Fibroblast of lung (primary cell): ENCODE results near the gene CARD19. TPM values are rescaled to one million over a fixed set of nuclear protein-coding genes. Genes with fewer than 3 reads are reported as not detected.

Source experiments
- DNase-seq, 2 donors: peaks; one replicate each; pipeline versions ENCODE4 v3.0.0 to v3.0.0-alpha.2; 2010; ENCODE audit warnings: low read depth in 2 of 2
- H2AFZ ChIP-seq: 2 replicates; pipeline ENCODE4 v1.5.1; 2012; ENCODE audit warnings: low read length, control low read depth, inconsistent platforms
- H3K27ac ChIP-seq: 2 replicates; pipeline ENCODE4 v1.5.1; 2011; ENCODE audit warnings: low read length, control low read depth; ENCODE audit not compliant: insufficient read depth
- H3K27me3 ChIP-seq: 2 replicates; pipeline ENCODE4 v1.5.1; 2011; ENCODE audit warnings: mild to moderate bottlenecking, low read length; ENCODE audit not compliant: control insufficient read depth, insufficient read depth
- H3K36me3 ChIP-seq: 2 replicates; pipeline ENCODE4 v1.5.1; 2011; ENCODE audit warnings: low read length; ENCODE audit not compliant: control insufficient read depth, insufficient read depth
- H3K4me1 ChIP-seq: 2 replicates; pipeline ENCODE4 v1.5.1; 2011; ENCODE audit warnings: low read length; ENCODE audit not compliant: control insufficient read depth, insufficient read depth; ENCODE audit errors: extremely low read depth
- H3K4me2 ChIP-seq: 2 replicates; pipeline ENCODE4 v1.5.1; 2011; ENCODE audit warnings: low read length, control low read depth; ENCODE audit not compliant: insufficient read depth; ENCODE audit errors: extremely low read depth
- H3K4me3 ChIP-seq, 4 experiments: fragments of 200-600 bp in 1 of 4; sonication (generic) in 1 of 4; replicated peaks in 1 of 4; 2 replicates each; pipeline ENCODE4 v1.5.1; 2011 to 2016; ENCODE audit warnings: low read length in 4 of 4, low read depth in 3 of 4, mild to moderate bottlenecking in 3 of 4, control low read depth in 2 of 4, inconsistent platforms in 1 of 4, mixed read lengths in 1 of 4; ENCODE audit not compliant: insufficient read depth in 1 of 4; ENCODE audit errors: control extremely low read depth in 1 of 4
- H3K79me2 ChIP-seq: 2 replicates; pipeline ENCODE4 v1.5.1; 2012; ENCODE audit warnings: mild to moderate bottlenecking, low read length, inconsistent platforms; ENCODE audit not compliant: control insufficient read depth, insufficient read depth
- H3K9ac ChIP-seq: 2 replicates; pipeline ENCODE4 v1.5.1; 2011; ENCODE audit warnings: mild to moderate bottlenecking, low read length, control low read depth; ENCODE audit not compliant: insufficient read depth
- H3K9me3 ChIP-seq: 2 replicates; pipeline ENCODE4 v1.5.1; 2012; ENCODE audit warnings: low read depth, low read length; ENCODE audit not compliant: control insufficient read depth, insufficient read depth
- H4K20me1 ChIP-seq: 2 replicates; pipeline ENCODE4 v1.5.1; 2011; ENCODE audit warnings: low read length; ENCODE audit not compliant: control insufficient read depth, insufficient read depth; ENCODE audit errors: extremely low read depth
- CTCF ChIP-seq, 2 donors: IDR thresholded peaks in 1 of 2; conservative IDR thresholded peaks in 1 of 2; 1 replicate in 1 of 2; 2 replicates in 1 of 2; pipeline ENCODE4 v1.5.1; 2011 to 2012; ENCODE audit warnings: low read length in 2 of 2, control low read depth in 1 of 2, inconsistent platforms in 1 of 2, low read depth in 1 of 2, mild to moderate bottlenecking in 1 of 2
- EZH2 ChIP-seq: IDR thresholded peaks from 2 replicates; pipeline ENCODE4 v1.5.1; 2012; ENCODE audit warnings: low read length, control low read depth, mild to moderate bottlenecking; ENCODE audit errors: missing control alignments
- polyA plus RNA-seq, 2 donors: library from polyadenylated mRNA; depleted of rRNA in 1 of 2; stranded (reverse) in 1 of 2; unstranded in 1 of 2; fragments of >200 nt; gene quantifications; 2 replicates each; pipeline ENCODE4 v1.2.1, GENCODE V29; 2011 to 2012; ENCODE audit warnings: missing spikeins in 1 of 2
- total RNA-seq: library from RNA; depleted of rRNA; stranded (reverse); fragments of >200 nt; gene quantifications from 2 replicates; pipeline ENCODE4 v1.2.1, GENCODE V29; 2014

Gene CARD19
- total and polyA plus RNA-seq, 2 donors (not counting 1 experiment from before 2014, with no cell fraction given) = 30.2 to 91.0 TPM

DNA sequence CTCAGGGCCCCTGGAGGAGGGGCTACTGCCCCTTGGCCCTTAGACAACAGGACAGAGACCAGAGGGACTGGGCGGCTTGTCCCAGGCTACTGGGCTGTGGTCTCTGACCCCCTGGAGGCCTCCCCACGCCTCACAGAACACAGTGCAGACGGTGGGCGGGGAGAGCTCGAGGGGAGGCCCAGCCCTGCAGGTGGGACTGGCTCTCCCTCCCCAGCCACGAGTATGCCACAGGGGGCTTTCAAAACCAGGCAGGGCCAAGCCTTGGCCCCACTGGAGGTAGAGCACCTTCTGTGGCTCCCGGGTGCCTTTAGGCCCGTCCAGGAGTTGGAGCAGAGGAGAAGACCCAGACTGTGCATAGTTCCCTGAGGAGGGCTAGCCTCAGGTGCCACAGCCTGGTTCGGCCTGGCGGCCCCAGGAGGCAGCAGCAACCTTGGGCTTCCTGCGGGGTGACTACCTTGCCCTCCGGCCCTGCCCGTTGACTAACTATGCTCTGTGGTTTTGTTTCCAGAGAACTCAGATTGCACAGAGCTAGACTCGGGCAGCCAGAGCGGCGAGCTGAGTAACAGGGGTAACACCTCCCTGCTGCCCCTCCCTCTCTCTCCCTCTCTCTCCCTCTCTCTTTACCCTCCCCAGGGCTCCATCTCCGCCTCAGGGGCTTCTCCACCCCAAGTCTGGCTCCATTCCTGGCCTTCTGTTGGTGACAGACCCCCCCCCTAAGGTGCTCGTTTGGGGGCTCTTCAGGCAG lies 15.5 kb downstream of the CARD19 start:
- peaks cover 13% of the 10 kb centered on the region for H3K79me2 ChIP-seq
- H3K27me3 ChIP-seq = no peaks in the 10 kb centered on the region
- TF ChIP-seq CTCF (conservative IDR thresholded peaks at IDR 0.05 in 1 of 2, IDR thresholded peaks at IDR 0.05 in 1 of 2; ENCODE audit: low read depth in 1 of 2, low read length in 2 of 2) (no peak), EZH2 (no peak)
- no peak overlapping the region for H3K27ac ChIP-seq
- no peaks in the 10 kb centered on the region for H3K9me3 ChIP-seq
- no peak overlapping the region for H3K4me3 ChIP-seq
- no peak overlapping the region for H3K9ac ChIP-seq
- H3K36me3 ChIP-seq = peaks cover 26% of the 10 kb centered on the region
- H4K20me1 ChIP-seq = no peaks in the 10 kb centered on the region
- peak; percentile 61 to 78 for DNase-seq
- H2AFZ ChIP-seq = no peak overlapping the region
- H3K4me2 ChIP-seq = no peak overlapping the region
- H3K4me1 ChIP-seq = peaks cover 3% of the 10 kb centered on the region

DNA sequence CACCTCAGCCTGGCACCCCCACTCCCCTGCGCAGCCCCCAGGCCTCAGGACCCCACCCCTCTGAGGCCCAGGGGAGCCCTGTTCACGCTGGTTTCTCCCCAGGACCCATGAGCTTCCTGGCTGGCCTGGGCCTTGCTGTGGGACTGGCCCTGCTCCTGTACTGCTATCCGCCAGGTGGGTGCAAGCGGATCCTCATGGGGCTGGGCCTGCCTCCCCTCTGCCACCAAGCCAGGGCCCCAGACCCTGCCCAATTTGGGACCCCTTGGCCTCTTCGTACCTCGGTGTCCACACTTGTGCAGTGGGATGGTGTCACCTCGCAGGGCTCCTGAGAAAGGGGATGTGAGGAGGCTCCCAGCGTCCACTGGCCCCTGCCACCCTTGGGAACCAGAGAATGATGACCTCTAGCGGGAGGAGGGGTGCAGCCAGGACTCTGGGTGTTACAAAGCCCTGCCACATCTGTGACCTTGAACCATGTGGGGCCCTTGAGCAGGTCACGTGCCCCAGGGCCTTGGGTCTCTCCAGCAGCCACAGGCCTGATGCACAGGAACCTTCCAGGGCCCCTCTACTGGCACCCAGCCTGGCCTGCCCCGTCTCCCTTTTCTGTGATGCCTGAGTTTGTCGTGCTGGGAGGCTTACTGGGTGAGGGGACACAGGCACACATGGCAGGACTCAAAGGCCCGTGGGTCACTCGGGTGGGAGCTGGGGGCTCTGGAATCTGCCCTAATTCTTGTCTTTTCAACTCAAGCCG lies 16.3 kb downstream of the CARD19 start:
- Histone ChIP-seq H3K36me3 (peaks cover 26% of the 10 kb centered on the region), H2AFZ (no peak overlapping the region), H3K4me2 (no peak overlapping the region), H3K9ac (no peak overlapping the region), H3K79me2 (peaks cover 6% of the 10 kb centered on the region), H3K4me1 (peaks cover 3% of the 10 kb centered on the region), H3K27ac (no peak overlapping the region), H3K4me3 (no peak overlapping the region), H3K27me3 (no peaks in the 10 kb centered on the region), H3K9me3 (no peaks in the 10 kb centered on the region), H4K20me1 (no peaks in the 10 kb centered on the region)
- TF ChIP-seq EZH2 (no peak), CTCF (conservative IDR thresholded peaks at IDR 0.05 in 1 of 2, IDR thresholded peaks at IDR 0.05 in 1 of 2; ENCODE audit: low read depth in 1 of 2, low read length in 2 of 2) (no peak)
- no peak for DNase-seq

GRCh38 chr9:93112864-93113389 lies 16.9 kb downstream of the CARD19 start:
- Histone ChIP-seq H2AFZ (no peak overlapping the region), H3K9ac (no peak overlapping the region), H4K20me1 (no peaks in the 10 kb centered on the region), H3K36me3 (peaks cover 26% of the 10 kb centered on the region), H3K4me2 (no peak overlapping the region), H3K4me1 (peaks cover 3% of the 10 kb centered on the region), H3K79me2 (peaks cover under 1% of the 10 kb centered on the region), H3K27ac (no peak overlapping the region), H3K4me3 (no peak overlapping the region), H3K27me3 (no peaks in the 10 kb centered on the region), H3K9me3 (no peaks in the 10 kb centered on the region)
- DNase-seq = no peak
- TF ChIP-seq EZH2 (no peak), CTCF (conservative IDR thresholded peaks at IDR 0.05 in 1 of 2, IDR thresholded peaks at IDR 0.05 in 1 of 2; ENCODE audit: low read depth in 1 of 2, low read length in 2 of 2) (no peak)
